Measurements from ENCODE around the gene CECR2.

CECR2 gene

DNA sequence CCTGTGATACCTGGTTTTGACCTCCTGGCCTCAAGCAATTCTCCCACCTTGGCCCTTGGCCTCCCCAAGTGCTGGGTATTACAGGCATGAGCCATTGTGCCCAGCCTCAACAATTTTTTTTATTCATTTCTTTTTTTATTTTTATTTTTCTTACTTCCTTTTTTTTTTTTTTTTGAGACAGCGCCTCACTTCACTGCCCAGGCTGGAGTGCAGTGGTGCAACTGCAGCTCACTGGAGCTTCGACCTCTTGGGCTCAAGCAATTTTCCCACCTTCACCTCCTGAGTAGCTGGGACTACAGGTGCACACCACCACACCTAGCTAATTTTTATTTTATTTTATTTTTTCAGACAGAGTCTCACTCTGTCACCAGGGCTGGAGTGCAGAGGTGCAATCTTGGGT is 25.5 kb upstream of the CECR2 start:
- H3K27me3 ChIP-seq = peaks cover 0 to 6% of the 10 kb centered on the region in 2 donors
- H3K36me3 ChIP-seq = no peaks in the 10 kb centered on the region
- no peak overlapping the region for H3K27ac ChIP-seq
- H3K4me1 ChIP-seq = no peaks in the 10 kb centered on the region
- TF ChIP-seq, protein P1, sequence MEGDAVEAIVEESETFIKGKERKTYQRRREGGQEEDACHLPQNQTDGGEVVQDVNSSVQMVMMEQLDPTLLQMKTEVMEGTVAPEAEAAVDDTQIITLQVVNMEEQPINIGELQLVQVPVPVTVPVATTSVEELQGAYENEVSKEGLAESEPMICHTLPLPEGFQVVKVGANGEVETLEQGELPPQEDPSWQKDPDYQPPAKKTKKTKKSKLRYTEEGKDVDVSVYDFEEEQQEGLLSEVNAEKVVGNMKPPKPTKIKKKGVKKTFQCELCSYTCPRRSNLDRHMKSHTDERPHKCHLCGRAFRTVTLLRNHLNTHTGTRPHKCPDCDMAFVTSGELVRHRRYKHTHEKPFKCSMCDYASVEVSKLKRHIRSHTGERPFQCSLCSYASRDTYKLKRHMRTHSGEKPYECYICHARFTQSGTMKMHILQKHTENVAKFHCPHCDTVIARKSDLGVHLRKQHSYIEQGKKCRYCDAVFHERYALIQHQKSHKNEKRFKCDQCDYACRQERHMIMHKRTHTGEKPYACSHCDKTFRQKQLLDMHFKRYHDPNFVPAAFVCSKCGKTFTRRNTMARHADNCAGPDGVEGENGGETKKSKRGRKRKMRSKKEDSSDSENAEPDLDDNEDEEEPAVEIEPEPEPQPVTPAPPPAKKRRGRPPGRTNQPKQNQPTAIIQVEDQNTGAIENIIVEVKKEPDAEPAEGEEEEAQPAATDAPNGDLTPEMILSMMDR (IDR thresholded peaks at IDR 0.05) = no peak
- intact Hi-C loops (cut with DNase I; ENCODE audit: low total_unique reads) = loop anchor here (10.0 kb wide), 1 partner anchor 81 kb away; no protein-coding TSS in a partner anchor
- no peak overlapping the region for H3K4me3 ChIP-seq
- DNase-seq = no peak
- no peaks in the 10 kb centered on the region for H3K9me3 ChIP-seq

DNA sequence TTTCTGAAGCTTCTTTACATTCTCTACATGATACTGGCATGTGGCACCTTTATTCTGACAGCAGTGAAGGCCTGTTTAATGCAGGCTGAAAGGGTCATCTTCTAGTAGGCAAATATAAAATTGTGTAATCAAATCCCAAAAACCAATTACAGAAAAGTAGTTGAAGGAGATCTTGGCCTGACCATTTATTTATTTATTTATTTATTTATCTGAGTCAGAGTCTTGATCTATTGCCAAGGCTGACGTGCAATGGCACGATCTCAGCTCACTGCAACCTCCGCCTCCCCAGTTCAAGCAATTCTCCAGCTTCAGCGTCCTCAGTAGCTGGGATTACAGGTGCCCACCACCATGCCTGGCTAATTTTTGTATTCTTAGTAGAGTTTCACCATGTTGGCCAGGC is 22.7 kb upstream of the CECR2 start:
- Histone ChIP-seq H3K4me3 (no peak overlapping the region), H3K36me3 (no peaks in the 10 kb centered on the region), H3K9me3 (no peaks in the 10 kb centered on the region), H3K27ac (no peak overlapping the region), H3K4me1 (no peaks in the 10 kb centered on the region), H3K27me3 (no peaks in the 10 kb centered on the region)
- no peak for DNase-seq
- intact Hi-C loops (cut with DNase I; ENCODE audit: low total_unique reads) = loop anchor here (10.0 kb wide), 1 partner anchor 78 kb away; no protein-coding TSS in a partner anchor
- TF ChIP-seq, protein P1 (IDR thresholded peaks at IDR 0.05) = no peak

DNA sequence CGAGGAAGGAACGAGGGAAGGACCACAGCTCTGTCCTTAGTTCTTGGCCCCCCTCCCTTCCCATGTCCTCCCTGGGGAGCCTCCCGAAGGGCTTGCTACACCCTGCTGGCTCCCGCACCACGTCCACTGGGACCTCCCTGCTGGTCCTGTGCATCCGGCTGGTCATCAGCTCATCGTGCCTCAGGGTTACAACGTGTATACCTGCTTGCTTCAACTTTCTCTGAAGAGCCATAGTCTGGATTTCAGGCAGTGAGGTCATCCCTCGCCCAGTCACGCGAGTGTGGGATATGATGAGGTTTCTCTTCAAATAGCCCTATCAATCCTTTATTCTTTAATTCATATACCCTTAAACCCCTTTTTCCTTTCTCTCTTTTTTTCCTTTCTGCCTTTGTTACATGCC is 21.5 kb upstream of the CECR2 start:
- intact Hi-C loops (cut with DNase I; ENCODE audit: low total_unique reads) = loop anchor here (10.0 kb wide), 1 partner anchor 77 kb away; no protein-coding TSS in a partner anchor
- no peak overlapping the region for H3K27ac ChIP-seq
- no peaks in the 10 kb centered on the region for H3K4me1 ChIP-seq
- H3K27me3 ChIP-seq = no peaks in the 10 kb centered on the region
- DNase-seq = no peak
- H3K36me3 ChIP-seq = no peaks in the 10 kb centered on the region
- H3K9me3 ChIP-seq = no peaks in the 10 kb centered on the region
- TF ChIP-seq, protein P1 (IDR thresholded peaks at IDR 0.05) = no peak
- no peak overlapping the region for H3K4me3 ChIP-seq

DNA sequence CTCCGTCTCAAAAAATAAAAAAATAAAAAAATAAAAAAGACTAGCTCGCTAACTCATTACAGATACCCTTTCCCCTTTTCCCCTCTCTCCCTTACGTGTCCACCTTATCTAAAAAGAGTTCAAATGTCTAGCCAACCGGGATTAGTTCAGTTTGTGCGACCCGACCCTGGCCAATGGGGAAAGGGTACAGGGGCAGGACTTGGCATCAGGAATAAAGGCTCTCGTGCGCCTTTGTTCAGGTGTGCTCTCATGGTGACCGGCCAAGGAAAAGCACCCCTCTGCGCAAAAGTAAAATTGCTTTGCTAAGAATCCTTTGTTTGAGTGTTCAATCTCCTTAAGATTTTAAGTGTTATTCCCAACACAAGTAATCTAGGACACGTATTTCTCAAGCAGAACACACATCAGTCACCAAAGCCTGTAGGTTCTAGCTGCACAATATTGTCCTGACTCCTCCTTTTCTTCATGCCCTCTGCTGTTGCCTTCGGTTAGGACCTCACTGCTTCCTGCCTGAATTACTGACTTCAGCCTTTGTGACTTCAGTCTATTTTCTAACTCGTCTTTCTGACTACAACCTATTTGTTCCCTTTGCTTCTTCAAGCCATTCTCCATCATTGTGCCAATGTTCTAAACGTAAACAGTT is 20.7 kb upstream of the CECR2 start:
- intact Hi-C loops (cut with DNase I; ENCODE audit: low total_unique reads) = loop anchor here (10.0 kb wide), 1 partner anchor 76 kb away; no protein-coding TSS in a partner anchor
- Histone ChIP-seq H3K36me3 (no peaks in the 10 kb centered on the region), H3K27ac (no peak overlapping the region), H3K9me3 (no peaks in the 10 kb centered on the region), H3K4me1 (no peaks in the 10 kb centered on the region), H3K27me3 (no peaks in the 10 kb centered on the region), H3K4me3 (no peak overlapping the region)
- DNase-seq = no peak
- TF ChIP-seq, protein P1 (IDR thresholded peaks at IDR 0.05) = no peak

DNA sequence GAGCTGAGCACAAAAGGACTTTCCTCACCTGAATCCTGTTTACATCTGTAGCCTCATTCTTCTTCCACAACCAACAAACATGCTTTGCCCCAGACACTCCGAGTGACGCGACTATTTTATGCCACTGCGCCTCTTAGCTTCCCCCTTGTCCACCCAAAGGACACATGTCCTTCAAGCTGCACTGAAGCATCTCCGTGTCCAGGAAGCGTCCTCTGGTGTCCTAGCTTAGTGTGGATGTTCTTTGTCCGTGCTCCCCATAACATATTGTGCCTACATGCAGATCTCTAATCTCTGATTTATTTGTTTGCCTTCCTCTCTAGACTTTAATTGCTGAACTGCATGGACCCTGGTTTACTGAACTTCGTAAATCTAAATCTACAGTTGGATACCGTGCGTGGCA is 20.1 kb upstream of the CECR2 start:
- no peaks in the 10 kb centered on the region for H3K4me1 ChIP-seq
- TF ChIP-seq, protein P1 (IDR thresholded peaks at IDR 0.05) = no peak
- intact Hi-C loops (cut with DNase I; ENCODE audit: low total_unique reads) = loop anchor here (10.0 kb wide), 1 partner anchor 76 kb away; no protein-coding TSS in a partner anchor
- H3K36me3 ChIP-seq = no peaks in the 10 kb centered on the region
- no peak overlapping the region for H3K27ac ChIP-seq
- DNase-seq = no peak
- no peaks in the 10 kb centered on the region for H3K9me3 ChIP-seq
- no peak overlapping the region for H3K4me3 ChIP-seq
- no peaks in the 10 kb centered on the region for H3K27me3 ChIP-seq

All from tibial artery (tissue), 4 donors.